Epithelial cell of prostate (primary cell): Measurements from ENCODE around the gene DNAAF8.

ENCODE experiments used
- DNase-seq: peaks from one replicate; pipeline ENCODE4 v3.0.0-alpha.2; 2011; ENCODE audit warnings: low read depth, low spot score
- H3K27ac ChIP-seq: fragments of 450-650 bp; 2 replicates; pipeline ENCODE4 v1.5.1; 2017; ENCODE audit warnings: mild to moderate bottlenecking

DNAAF8 gene

DNA sequence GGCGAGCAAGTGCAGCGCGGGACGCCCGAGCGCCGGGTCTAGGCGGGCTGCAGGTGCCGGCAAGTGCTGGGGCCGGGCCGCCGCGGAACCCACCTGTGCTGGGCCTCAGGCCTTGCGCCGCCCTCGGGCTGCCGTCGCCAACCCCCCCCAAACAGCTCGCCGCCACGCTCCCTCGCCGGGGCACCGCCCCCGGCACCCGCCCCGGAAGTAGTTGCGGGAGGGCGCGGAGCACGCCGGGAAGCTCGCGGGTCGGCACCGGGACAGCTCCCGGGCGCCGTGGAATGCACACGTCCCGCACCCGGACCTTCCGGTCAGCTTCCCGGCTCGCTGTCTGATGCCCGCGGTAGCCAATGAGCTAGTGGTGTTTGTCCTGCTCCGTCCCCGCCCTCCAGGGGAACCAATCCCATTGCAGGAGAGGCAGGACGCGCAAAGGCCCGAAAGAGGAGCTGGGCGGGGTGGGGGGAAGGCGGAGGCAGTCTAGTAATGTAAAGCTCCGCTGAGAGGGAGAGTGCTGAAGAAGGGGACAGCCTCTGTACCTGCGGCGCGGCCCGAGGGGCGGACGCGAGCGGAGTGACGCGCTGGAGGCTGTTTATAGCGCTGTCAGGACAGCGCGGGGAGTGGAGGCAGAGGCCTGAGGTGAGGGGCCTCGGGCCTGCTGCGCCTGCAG, at the start of gene DNAAF8, which contains the start of gene ANKS3:
DNAAF8 (plus strand) TSS at position 475 of the 667 bp plus-strand sequence. CDS start 1,978 bp downstream, outside the sequence.
ANKS3 (minus strand) TSS at position 209 of the 667 bp plus-strand sequence. CDS start 4,122 bp downstream, outside the sequence.
- peak within 1 kb of the TSS; percentile 60 for H3K27ac ChIP-seq
- peak; percentile 89 for DNase-seq

GRCh38 chr16:4684763-4685162, 49.6 kb upstream of the DNAAF8 start:
- no peak overlapping the region for H3K27ac ChIP-seq
- no peak for DNase-seq

DNA sequence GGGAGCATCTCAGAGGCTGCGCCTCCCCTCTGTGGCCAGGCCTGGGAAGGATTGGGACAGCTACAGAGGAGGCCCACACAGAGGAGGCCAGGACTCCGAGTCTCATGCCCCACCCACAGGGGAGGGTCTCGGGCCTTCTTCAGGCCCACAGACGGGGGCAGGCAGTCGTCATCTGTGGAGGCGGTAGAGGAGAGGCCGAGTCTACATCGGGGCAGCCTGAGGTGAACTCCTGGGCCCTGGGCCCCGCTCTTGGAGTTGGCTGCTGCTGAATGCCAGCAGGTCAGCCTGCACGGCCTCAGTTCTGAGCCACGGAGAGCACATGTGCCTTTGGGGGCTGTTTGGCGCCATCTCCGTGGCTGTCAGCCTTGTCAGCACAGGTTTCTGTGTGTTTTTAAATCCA, 49.0 kb upstream of the DNAAF8 start:
- no peak for DNase-seq
- no peak overlapping the region for H3K27ac ChIP-seq

DNA sequence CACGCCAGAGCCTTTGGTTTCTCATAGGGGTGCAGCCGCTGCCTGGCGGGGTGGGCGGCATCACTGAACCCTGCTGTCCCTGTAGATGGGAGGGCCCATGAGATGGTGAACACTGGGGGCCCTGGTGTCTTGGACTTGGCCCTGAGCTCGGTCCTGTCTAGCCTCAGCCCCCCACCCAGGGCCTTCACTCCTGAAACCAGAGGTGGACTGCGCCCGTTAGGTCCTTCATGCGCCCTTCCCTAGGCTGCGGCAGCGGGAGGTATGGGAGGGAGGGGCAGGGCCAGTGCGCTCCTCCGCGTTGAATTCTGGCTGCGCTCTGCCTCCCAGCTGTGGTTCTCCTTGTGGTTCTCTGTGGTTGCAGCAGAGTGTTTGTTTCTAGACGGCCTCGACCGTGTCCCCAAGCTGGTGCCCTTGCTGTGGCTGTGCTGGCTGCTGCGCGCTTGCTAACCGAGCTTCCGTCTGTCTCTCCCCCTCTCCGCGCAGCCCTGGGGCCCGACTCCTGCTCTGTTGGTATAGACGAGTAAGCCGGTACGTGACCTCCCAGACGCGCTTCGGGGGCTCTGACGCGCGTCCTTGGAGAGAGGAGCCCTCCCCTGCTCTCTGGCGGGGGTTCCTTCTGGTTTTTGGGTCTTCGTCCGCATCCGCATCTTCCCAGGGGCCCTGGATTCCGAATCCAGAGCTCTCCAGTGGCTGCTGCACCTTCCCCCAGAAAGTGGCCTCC, 48.4 kb upstream of the DNAAF8 start:
- DNase-seq, result no peak
- no peak overlapping the region for H3K27ac ChIP-seq

DNA sequence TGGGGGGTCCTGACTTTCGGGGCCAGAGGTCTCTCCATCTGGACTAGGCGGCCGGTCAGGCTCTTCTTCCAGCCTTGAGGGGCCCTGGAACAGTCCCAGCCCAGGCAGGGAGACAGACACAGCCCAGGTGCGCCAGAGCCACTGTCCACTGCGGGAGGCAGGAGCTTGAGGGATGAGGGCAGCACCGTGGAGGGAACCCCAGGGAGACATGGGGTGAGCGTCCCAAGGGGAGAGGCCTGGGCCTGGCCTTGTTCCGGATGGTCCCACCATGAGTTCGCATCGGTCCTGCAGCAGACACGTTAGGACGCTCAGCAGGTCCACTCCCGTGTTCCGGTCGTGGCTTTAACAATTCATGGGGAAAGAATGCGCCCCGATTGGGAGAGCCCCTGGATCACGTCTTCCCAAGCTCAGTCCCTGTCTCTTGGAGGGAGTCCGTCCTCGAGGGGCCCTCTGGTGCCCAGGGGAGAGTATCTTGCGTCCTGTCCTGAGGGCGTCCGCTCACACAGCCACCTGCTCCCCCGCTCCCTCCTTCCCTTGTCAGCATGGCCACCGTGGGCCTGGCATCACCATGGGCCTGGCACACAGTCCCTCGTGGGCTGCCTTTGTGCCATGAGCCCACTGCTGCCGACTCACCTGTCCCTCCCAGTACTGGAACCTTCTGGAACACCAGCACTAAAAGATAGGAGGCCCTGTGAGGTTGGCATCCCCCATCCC, 47.7 kb upstream of the DNAAF8 start:
- DNase-seq, result no peak
- H3K27ac ChIP-seq, result no peak overlapping the region

DNA sequence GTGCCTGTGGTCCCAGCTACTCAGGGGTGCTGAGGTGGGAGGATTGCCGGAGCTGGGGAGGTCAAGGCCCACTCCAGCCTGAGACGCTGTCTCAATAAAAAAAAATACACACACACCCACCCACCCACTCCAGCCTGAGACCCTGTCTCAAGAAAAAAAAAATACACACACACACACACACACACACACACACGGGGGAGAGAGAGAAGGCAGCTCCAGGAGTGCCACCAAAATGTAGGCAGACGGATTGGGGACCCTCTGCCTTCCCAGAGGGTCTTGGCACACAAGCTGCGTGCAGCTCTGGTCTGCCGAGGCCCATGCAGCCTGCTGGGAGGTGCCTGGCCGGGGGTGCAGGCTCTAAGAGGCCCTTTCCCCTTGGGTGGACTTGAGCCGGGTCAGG, 46.9 kb upstream of the DNAAF8 start:
- no peak for DNase-seq
- H3K27ac ChIP-seq, result no peak overlapping the region

DNA sequence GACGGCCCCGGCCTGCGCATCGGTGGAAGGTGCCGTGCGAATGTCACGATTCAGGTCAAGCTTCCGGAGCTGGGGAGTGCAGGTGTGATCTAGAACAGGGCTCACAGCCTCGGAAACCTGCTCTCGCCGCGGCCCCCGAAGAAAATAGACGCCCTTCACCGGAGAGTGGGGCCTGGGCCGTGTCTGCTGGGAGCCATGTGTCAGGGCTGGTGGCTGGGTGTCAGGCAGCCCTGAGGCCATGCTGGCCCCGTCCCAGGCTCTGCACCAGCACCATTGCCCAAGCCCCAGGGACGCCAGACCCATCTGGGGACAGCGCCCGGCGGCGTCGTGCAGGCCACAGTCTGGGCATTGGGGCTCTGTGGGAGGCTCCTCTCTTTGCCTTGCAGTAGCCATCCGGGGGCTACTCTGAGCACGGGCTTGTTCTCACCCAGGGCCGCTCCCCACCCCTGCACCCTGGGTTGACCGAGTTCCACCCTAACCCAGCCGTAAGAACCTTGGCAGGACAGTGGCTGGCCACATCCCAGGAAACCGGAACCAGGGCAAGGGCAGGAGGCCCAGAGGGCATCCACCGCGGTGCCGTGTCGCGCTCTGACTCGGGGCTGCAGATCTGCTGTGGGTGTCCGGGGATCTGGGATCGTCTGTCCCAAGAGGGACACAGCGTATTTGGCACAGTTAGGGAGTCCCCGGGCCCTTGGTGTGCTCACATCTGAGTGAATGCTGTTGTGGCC, 46.2 kb upstream of the DNAAF8 start:
- H3K27ac ChIP-seq, result no peak overlapping the region
- DNase-seq, result no peak

- H3K27ac ChIP-seq, result no peak overlapping the region
These were observed 45.7 kb upstream of the DNAAF8 start for GRCh38 chr16:4688674-4689045.

GRCh38 chr16:4689091-4689671, 45.2 kb upstream of the DNAAF8 start:
- no peak overlapping the region for H3K27ac ChIP-seq
- no peak for DNase-seq

More at GRCh38 chr16:4688674-4689045, 45.7 kb upstream of the DNAAF8 start:
- DNase-seq, result no peak

- no peak overlapping the region for H3K27ac ChIP-seq
- no peak for DNase-seq
These were observed 44.3 kb upstream of the DNAAF8 start for GRCh38 chr16:4689864-4690704.

GRCh38 chr16:4690946-4691665, 43.2 kb upstream of the DNAAF8 start:
- no peak for DNase-seq
- H3K27ac ChIP-seq, result no peak overlapping the region

GRCh38 chr16:4691666-4692412, 42.5 kb upstream of the DNAAF8 start:
- DNase-seq, result no peak
- no peak overlapping the region for H3K27ac ChIP-seq

- no peak overlapping the region for H3K27ac ChIP-seq
- no peak for DNase-seq
These were observed 41.7 kb upstream of the DNAAF8 start for GRCh38 chr16:4692460-4693295.

- peak; percentile 60 for DNase-seq
- peak within 1 kb of the TSS; percentile 48 for H3K27ac ChIP-seq
These were observed 40.9 kb upstream of the DNAAF8 start, which contains the start of gene NUDT16L1 for GRCh38 chr16:4693296-4693955. Gene NUDT16L1, plus strand, starts transcription at chr16:4693562. Its CDS starts 165 bp downstream, at chr16:4693727.

DNA sequence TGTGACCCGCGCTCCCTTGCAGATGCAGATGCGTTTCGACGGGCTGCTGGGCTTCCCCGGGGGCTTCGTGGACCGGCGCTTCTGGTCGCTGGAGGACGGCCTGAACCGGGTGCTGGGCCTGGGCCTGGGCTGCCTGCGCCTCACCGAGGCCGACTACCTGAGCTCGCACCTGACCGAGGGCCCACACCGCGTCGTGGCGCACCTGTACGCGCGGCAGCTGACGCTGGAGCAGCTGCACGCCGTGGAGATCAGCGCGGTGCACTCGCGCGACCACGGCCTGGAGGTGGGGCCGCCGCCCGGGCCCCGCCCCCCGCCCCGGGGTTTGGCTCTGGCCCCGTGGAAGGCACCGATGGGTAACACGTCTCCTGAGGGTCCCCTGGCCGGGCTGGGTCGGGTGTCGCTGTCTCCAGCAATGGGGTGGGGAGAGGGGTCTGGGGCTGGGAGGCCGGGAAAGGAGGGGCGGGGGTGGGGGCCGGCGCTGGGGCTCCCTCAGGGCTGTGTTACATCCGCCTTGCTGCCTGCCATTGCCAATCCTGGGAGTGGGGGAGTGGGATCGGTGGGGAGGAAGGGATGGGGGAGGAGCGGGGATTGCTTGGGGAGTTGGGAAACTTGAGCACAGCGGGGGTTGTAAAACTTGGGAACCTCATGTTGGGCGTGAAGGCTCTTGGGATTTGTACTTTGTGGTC, 40.2 kb upstream of the DNAAF8 start:
- no peak for DNase-seq

More for the DNA sequence above, 40.2 kb upstream of the DNAAF8 start:
- H3K27ac ChIP-seq, result peak overlapping the region; percentile 48
